HUES64 (cell line): ENCODE data around the gene HLF.

ENCODE experiments used
- H3K27ac ChIP-seq: 2 replicates; pipeline ENCODE4 v1.7.0; 2013; ENCODE audit warnings: low read depth, low read length, inconsistent platforms
- H3K27me3 ChIP-seq: 2 replicates; pipeline ENCODE4 v1.6.1; 2013; ENCODE audit warnings: mild to moderate bottlenecking, low read length; ENCODE audit not compliant: insufficient read depth
- H3K36me3 ChIP-seq: 2 replicates; pipeline ENCODE4 v1.6.1; 2013; ENCODE audit warnings: mild to moderate bottlenecking, low read length; ENCODE audit not compliant: insufficient read depth
- H3K4me1 ChIP-seq: 2 replicates; pipeline ENCODE4 v1.6.1; 2013; ENCODE audit warnings: mild to moderate bottlenecking, low read length, moderate library complexity; ENCODE audit not compliant: insufficient read depth
- H3K4me3 ChIP-seq: 2 replicates; pipeline ENCODE4 v1.5.1; 2013; ENCODE audit warnings: mild to moderate bottlenecking, low read length, moderate library complexity
- H3K9ac ChIP-seq: 2 replicates; pipeline ENCODE4 v1.6.1; 2013; ENCODE audit warnings: mild to moderate bottlenecking, low read depth, low read length
- H3K9me3 ChIP-seq: 2 replicates; pipeline ENCODE4 v1.6.1; 2013; ENCODE audit warnings: low read depth, low read length; ENCODE audit not compliant: insufficient read depth
- WGBS: fragments of 150-250, 120-280 bp; methylation state at CpG from one replicate; pipeline ENCODE4 v1.1.7; 2013; ENCODE audit warnings: missing lambda C conversion rate; 5-methylcytosine and 5-hydroxymethylcytosine counted together

Gene HLF

GRCh38 chr17:55356434-55357328 lies 91.9 kb downstream of the HLF start:
- peaks cover 4% of the 10 kb centered on the region for H3K4me1 ChIP-seq
- 5% methylated on average over 2 of the region's 3 CpGs for WGBS
- H3K36me3 ChIP-seq: no peaks in the 10 kb centered on the region
- H3K27ac ChIP-seq: no peak overlapping the region
- 0 out of 2 replicates have a peak, but pooled peaks cover 5% of the 10 kb centered on the region for H3K9me3 ChIP-seq
- no peak overlapping the region for H3K9ac ChIP-seq
- H3K4me3 ChIP-seq: no peak overlapping the region
- H3K27me3 ChIP-seq: no peaks in the 10 kb centered on the region

GRCh38 chr17:55360971-55361370 lies 96.2 kb downstream of the HLF start:
- no peak overlapping the region for H3K27ac ChIP-seq
- no peak overlapping the region for H3K4me3 ChIP-seq
- 0 out of 2 replicates have a peak, but pooled peaks cover 5% of the 10 kb centered on the region for H3K9me3 ChIP-seq
- no peak overlapping the region for H3K9ac ChIP-seq
- H3K4me1 ChIP-seq: peaks cover 9% of the 10 kb centered on the region
- no peaks in the 10 kb centered on the region for H3K27me3 ChIP-seq
- no peaks in the 10 kb centered on the region for H3K36me3 ChIP-seq

GRCh38 chr17:55363033-55363432 lies 98.3 kb downstream of the HLF start:
- Histone ChIP-seq H3K9me3 (0 out of 2 replicates have a peak, but pooled peaks cover 5% of the 10 kb centered on the region), H3K4me1 (peaks cover 8% of the 10 kb centered on the region), H3K27me3 (no peaks in the 10 kb centered on the region), H3K27ac (no peak overlapping the region), H3K9ac (no peak overlapping the region), H3K36me3 (no peaks in the 10 kb centered on the region), H3K4me3 (no peak overlapping the region)
- WGBS: no CpG with 5 or more reads among the region's 1 CpG

- 89% methylated on average over 1 of the region's 1 CpG for WGBS
- Histone ChIP-seq H3K4me3 (no peak overlapping the region), H3K27me3 (no peaks in the 10 kb centered on the region), H3K9ac (no peak overlapping the region), H3K36me3 (no peaks in the 10 kb centered on the region), H3K27ac (no peak overlapping the region), H3K4me1 (peaks cover 8% of the 10 kb centered on the region), H3K9me3 (0 out of 2 replicates have a peak, but pooled peaks cover 3% of the 10 kb centered on the region)
These were observed 101.3 kb downstream of the HLF start for GRCh38 chr17:55366020-55366481.

- H3K9ac ChIP-seq: no peak overlapping the region
- no peaks in the 10 kb centered on the region for H3K27me3 ChIP-seq
- no peak overlapping the region for H3K27ac ChIP-seq
- H3K36me3 ChIP-seq: no peaks in the 10 kb centered on the region
- 90% methylated on average over 3 of the region's 3 CpGs for WGBS
- H3K9me3 ChIP-seq: no peaks in the 10 kb centered on the region
- peaks cover 8% of the 10 kb centered on the region for H3K4me1 ChIP-seq
- H3K4me3 ChIP-seq: no peak overlapping the region
These were observed 103.9 kb downstream of the HLF start for GRCh38 chr17:55368706-55369105.
